RWPE2 (cell line): ENCODE data around the gene ZNF212.

Experiments used
- ATAC-seq: fragments of 200-7000 bp; cut with Tn5 transposase; 3 replicates; pipeline ENCODE4 v1.9.1; 2021; ENCODE audit warnings: low read depth
- DNase-seq: peaks from one replicate; pipeline ENCODE4 v3.0.0-alpha.2; 2020; ENCODE audit warnings: low spot score
- H3K27ac ChIP-seq: fragments of 450-650 bp; 2 replicates; pipeline ENCODE4 v1.5.1; 2017; ENCODE audit warnings: mild to moderate bottlenecking; ENCODE audit not compliant: poor library complexity, severe bottlenecking
- H3K27me3 ChIP-seq: fragments of 250-450 bp; sonication (Bioruptor Pico); 2 replicates; pipeline ENCODE4 v1.5.1; 2021; ENCODE audit warnings: mild to moderate bottlenecking, moderate library complexity; ENCODE audit not compliant: insufficient read depth, poor library complexity, severe bottlenecking
- H3K36me3 ChIP-seq: fragments of 250-450 bp; sonication (Bioruptor Pico); 2 replicates; pipeline ENCODE4 v1.5.1; 2020; ENCODE audit warnings: low read depth, mild to moderate bottlenecking, moderate library complexity
- H3K4me1 ChIP-seq: fragments of 250-450 bp; sonication (Bioruptor Pico); 2 replicates; pipeline ENCODE4 v1.5.1; 2021; ENCODE audit warnings: mild to moderate bottlenecking, moderate library complexity; ENCODE audit not compliant: insufficient read depth, poor library complexity, severe bottlenecking
- H3K4me3 ChIP-seq: fragments of 250-450 bp; sonication (Bioruptor Pico); 2 replicates; pipeline ENCODE4 v1.5.1; 2021; ENCODE audit warnings: mild to moderate bottlenecking, moderate library complexity; ENCODE audit not compliant: severe bottlenecking
- H3K9me3 ChIP-seq: fragments of 250-450 bp; sonication (Bioruptor Pico); 2 replicates; pipeline ENCODE4 v1.5.1; 2021; ENCODE audit warnings: mild to moderate bottlenecking, moderate library complexity; ENCODE audit not compliant: severe bottlenecking
- TF ChIP-seq, protein P1 (sequence below): fragments of 450-650 bp; IDR thresholded peaks from one replicate; pipeline ENCODE4 v1.5.1; 2017; ENCODE audit warnings: mild to moderate bottlenecking, moderate library complexity; ENCODE audit not compliant: poor library complexity, severe bottlenecking

ZNF212 gene

DNA sequence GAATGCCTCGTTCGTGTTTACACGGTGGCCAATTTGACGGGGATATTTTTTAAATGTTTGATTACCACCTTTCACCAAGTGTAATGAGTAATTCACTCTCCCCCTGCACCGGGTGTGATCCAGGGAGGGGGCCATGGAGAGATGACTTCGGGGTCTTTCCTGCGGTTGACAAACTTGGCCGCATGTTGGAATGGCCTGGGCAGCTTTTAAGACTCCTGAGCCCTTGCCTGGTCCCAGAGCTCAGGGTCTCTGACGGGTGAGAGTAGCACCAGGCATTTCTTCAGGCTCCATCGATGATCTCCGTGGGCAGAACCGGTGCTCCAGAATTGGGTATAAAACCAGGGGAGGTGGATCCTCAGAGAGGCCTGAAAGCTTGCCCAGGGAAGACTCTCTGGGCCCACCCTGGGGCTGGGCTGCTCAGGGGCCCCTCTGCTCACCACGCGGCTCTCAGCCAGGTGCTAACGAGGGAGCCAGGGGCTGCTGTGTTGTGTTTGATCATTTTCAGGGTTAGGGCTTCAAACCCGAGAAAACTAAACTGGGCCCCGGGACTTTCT lies 43.2 kb upstream of the ZNF212 start:
- no peak for DNase-seq
- TF ChIP-seq, protein P1, sequence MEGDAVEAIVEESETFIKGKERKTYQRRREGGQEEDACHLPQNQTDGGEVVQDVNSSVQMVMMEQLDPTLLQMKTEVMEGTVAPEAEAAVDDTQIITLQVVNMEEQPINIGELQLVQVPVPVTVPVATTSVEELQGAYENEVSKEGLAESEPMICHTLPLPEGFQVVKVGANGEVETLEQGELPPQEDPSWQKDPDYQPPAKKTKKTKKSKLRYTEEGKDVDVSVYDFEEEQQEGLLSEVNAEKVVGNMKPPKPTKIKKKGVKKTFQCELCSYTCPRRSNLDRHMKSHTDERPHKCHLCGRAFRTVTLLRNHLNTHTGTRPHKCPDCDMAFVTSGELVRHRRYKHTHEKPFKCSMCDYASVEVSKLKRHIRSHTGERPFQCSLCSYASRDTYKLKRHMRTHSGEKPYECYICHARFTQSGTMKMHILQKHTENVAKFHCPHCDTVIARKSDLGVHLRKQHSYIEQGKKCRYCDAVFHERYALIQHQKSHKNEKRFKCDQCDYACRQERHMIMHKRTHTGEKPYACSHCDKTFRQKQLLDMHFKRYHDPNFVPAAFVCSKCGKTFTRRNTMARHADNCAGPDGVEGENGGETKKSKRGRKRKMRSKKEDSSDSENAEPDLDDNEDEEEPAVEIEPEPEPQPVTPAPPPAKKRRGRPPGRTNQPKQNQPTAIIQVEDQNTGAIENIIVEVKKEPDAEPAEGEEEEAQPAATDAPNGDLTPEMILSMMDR, result no peak

DNA sequence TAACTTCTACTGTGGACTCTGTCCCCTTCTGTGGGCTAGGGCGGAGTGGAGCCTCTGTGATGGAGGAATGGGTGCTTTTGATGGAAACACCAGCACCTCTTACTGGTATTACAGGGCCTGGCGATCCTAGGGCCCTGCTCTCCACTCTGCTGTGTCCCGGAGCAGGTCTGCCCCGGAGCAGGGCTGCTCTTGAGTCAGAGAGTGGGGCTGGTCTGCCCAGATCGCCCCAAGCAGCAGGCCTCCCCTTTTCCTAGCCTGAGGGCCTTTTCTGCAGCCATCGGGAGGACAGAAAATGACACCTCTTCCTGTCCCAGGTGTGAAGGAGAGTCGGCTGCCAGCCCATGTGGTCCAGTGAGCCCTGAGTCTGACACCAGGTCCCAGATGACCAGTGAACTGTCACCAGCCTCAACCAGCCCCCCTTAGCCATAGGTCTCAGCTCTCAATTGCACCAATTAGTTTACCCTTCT lies 42.7 kb upstream of the ZNF212 start:
- Histone ChIP-seq H3K27ac (peak overlapping the region; percentile 82), H3K36me3 (peaks cover 40% of the 10 kb centered on the region), H3K4me1 (peaks cover 21% of the 10 kb centered on the region), H3K27me3 (no peaks in the 10 kb centered on the region), H3K4me3 (peak overlapping the region; percentile 90), H3K9me3 (no peaks in the 10 kb centered on the region)
- TF ChIP-seq, protein P1, result no peak
- peak; percentile 32 for ATAC-seq
- no peak for DNase-seq

More for the DNA sequence above, 43.2 kb upstream of the ZNF212 start:
- H3K27ac ChIP-seq, result peak overlapping the region; percentile 82
- no peaks in the 10 kb centered on the region for H3K27me3 ChIP-seq
- peaks cover 21% of the 10 kb centered on the region for H3K4me1 ChIP-seq
- H3K9me3 ChIP-seq, result no peaks in the 10 kb centered on the region
- peaks cover 35% of the 10 kb centered on the region for H3K36me3 ChIP-seq
- 0 out of 3 replicates have a peak, but pooled peaks have one; percentile 6 for ATAC-seq
- peak overlapping the region; percentile 90 for H3K4me3 ChIP-seq

DNA sequence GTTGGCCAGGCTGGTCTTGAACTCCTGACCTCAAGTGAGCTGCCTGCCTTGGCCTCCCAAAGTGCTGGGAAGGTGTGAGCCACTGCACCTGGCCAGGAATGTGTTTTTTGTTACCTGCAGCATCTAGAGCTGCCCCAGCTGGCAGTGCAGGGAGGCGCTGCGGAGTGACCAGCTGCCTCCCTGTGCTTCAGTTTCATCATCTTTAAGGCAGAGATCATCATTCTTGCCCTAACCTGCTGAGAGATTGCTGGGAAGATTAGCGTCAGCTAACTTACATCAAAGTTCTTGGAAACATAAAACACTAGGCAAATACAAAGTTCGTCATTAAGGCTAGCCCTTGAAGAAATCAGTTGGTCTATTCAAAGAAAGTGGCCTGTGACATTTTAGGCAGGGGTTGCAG lies 41.8 kb upstream of the ZNF212 start:
- Histone ChIP-seq H3K4me1 (peaks cover 21% of the 10 kb centered on the region), H3K9me3 (no peaks in the 10 kb centered on the region), H3K27me3 (no peaks in the 10 kb centered on the region), H3K4me3 (no peak overlapping the region), H3K36me3 (peaks cover 48% of the 10 kb centered on the region), H3K27ac (peak overlapping the region; percentile 82)
- TF ChIP-seq, protein P1, result peak; percentile 13
- no peak for DNase-seq
- ATAC-seq, result no peak; the same call in 2 of the 3 replicates

DNA sequence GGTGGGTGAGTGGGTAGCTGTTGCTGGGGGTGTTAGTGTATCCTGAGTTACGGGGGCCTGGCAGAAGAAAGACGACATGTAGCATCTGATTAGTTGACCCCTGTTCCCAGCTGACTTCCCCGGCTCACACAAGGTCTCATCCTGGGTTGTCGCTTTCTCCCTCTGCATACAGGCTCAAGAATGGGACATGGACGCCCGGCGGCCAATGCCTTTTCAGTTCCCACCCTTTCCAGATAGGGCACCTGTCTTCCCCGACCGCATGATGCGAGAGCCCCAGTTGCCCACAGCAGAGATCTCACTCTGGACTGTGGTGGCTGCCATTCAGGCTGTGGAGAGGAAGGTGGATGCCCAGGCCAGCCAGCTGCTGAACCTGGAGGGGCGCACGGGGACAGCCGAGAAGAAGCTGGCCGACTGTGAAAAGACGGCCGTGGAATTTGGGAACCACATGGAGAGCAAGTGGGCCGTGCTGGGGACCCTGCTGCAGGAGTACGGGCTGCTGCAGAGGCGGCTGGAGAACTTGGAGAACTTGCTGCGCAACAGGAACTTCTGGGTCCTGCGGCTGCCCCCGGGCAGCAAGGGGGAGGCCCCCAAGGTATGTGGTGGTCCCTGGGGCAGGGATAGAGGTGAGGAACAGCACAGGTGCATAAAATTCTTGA lies 41.2 kb upstream of the ZNF212 start:
- Histone ChIP-seq H3K36me3 (peaks cover 54% of the 10 kb centered on the region), H3K27me3 (no peaks in the 10 kb centered on the region), H3K27ac (peak overlapping the region; percentile 82), H3K9me3 (no peaks in the 10 kb centered on the region), H3K4me3 (no peak overlapping the region), H3K4me1 (peaks cover 21% of the 10 kb centered on the region)
- DNase-seq (no peak), ATAC-seq (no peak)
- TF ChIP-seq, protein P1, result no peak
